NCI-H2029 treated with DMSO at 0.1 percent for 48 hours (cell line): ENCODE measurements around the gene TDG.
A peak's percentile ranks its signal among the peaks of the same experiment; 100 is the strongest.
"Not testable (repeated sequence)": the region's sequence is repeated elsewhere in the genome, so short reads cannot be mapped to it uniquely, and the experiment has no call there.

Source experiments
- DNase-seq: peaks from one replicate; lab custom pipeline; 2025; lab: John Stamatoyannopoulos, UW

The TDG gene

DNA sequence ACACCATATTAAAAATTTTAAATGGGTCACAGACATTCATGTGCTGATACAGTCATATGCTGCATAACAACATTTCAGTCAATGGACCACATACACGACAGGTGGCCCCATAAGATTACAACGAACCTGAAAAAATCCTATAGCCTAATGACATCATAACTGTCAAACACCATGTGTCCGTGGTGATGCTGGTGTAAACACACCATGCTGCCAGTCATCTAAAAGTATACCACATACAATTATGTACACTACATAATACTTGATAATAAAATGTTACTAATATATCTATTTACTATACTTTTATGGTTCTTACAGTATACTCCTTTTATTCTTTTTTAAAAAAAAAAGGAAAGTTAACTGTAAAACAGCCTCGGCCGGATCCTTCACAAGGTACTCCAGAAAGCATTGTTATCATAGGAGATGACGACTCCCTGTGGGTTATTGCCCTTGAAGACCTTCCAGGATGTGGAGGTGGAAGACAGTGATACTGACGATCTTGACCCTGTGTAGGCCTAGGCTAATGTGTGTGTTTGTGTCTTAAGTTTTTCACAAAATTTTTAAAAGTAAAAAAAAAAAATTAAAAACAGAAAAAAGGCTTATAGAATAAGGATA is 5.0 kb upstream of the TDG start:
- DNase-seq, result no peak

DNA sequence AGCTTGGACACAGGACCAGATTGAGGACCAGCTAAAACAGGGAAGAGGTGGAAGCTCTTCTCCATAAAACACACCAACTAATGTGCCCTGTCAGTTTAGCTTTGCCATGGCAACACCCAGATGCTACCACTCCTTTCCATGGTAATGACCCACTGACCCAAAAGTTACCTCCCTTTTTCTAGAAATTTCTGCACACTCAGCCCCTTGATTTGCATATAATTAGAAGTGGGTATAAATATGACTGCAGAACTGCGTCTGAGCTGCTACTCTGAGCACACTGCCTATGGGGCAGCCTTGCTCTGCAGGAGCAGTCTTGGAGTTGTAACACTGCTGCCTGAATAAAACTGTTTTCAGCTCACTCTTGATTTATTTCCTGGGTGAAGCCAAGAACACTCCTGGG is 3.2 kb upstream of the TDG start:
- DNase-seq, result no peak

GRCh38 chr12:103964805-103965204 is 867 bp upstream of the TDG start:
- DNase-seq, result no peak

DNA sequence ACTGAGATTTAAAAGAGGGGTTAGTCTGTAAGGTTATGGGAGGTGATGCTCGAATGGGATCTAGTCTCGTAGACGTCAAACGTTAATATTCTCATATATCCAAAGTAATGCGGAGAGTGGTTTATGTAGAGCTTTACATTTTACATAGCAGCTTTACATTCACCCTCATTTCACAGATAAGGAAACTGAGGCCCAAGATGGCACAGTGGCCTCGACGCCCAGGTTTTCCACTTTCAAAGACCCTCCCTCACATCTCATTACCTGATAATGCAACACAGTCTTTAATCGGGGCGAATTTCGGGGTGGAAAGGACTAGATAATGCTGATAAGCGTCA is 450 bp upstream of the TDG start:
- no peak for DNase-seq

DNA sequence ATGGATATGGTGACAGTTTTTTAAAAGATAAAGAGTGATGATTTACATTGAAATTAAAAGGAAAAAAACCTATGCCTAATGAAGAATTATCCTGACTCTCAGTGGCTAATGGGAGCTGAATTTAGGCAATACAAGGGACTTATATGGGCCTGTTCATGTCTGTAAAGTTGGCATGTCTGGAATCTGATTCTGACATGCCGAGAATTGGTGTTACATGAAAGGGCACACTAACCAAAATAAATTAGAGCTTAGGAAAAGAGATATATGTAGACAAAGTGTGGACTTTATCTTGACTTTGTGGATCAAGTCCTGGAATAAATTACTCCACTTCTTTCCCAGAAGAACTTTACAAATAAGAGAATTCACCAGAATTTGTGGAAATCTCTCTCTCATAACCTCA is 1.1 kb downstream of the TDG start:
- DNase-seq, result no peak

GRCh38 chr12:103969391-103969790 is 3.7 kb downstream of the TDG start:
- DNase-seq, result no peak

GRCh38 chr12:103973909-103974308 is 8.2 kb downstream of the TDG start:
- no peak for DNase-seq

GRCh38 chr12:103975368-103975767 is 9.7 kb downstream of the TDG start:
- DNase-seq, result no peak

- no peak for DNase-seq
Observed at GRCh38 chr12:103978384-103978982, 12.8 kb downstream of the TDG start.

- DNase-seq, result no peak
Observed at GRCh38 chr12:103986829-103987228, 21.2 kb downstream of the TDG start.

DNA sequence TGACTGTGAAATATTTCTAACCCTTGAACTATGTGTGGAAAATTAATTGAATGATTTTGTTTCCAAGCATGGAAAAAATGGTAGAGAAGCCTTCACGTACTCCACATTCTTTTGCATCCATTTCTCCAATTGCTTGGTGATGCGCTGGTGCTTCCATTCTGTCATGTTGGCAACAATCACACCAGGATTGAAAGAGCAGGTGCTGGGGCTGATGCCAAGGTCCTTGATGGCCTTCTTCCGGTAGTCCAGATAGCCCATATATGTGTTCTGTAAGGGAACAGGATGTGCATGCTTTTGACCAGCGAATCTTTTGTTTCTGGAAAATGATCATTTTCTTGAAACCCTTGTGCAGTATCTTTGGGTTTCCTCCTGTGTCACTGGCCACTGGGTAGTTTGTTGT is 28.6 kb downstream of the TDG start:
- peak; percentile 88 for DNase-seq

DNA sequence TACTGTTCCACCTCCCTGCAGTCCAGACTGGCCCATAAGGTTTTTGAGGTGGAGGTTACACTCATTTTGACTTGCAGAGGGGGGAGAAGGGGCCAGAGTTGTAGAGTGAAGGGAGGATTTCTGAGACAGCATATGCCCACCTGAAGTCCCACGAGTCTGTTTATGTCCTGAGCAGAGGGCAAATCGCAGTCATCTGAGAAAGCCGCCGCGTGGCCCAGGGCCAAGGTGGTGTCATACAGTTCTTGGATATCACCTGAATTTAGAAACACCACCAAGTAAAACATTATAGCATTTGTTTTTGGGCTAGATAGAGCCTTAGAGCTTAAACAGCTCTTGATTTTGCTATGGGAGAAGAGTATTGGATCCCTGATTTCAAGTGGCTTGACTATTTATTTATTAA is 30.9 kb downstream of the TDG start:
- DNase-seq, result no peak

DNA sequence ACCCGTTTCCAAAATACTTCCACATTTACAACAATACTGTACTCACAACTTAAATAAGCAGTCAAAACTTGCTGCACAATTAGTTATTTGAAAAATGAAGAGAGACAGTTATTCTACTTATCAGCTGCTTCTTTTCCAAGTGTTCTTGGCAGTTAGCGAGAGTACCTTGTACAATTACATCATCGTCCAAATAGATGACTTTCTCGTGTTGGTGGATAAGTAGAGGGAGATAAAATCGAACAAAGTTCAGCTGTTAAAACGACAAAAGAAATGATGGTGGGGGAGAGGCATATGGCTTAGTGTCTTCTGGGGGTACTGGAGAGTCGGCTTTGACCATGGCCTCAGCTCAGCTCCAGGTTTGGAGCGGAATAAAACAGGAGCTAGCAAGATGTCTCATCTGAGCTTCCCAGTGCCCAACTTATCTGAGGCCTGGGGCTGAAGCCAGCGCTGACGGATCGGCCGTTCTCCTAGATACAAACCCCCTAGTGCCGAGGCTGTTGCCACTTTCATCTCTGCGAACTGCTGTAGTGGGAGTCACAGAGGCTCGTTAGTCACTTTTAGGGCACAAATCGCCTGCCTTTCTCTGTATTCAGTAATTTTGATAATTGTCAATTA is 31.7 kb downstream of the TDG start:
- DNase-seq, result no peak

GRCh38 chr12:103998976-103999375 is 33.3 kb downstream of the TDG start:
- DNase-seq, result no peak

GRCh38 chr12:104000807-104001434 is 35.2 kb downstream of the TDG start:
- no peak for DNase-seq

DNA sequence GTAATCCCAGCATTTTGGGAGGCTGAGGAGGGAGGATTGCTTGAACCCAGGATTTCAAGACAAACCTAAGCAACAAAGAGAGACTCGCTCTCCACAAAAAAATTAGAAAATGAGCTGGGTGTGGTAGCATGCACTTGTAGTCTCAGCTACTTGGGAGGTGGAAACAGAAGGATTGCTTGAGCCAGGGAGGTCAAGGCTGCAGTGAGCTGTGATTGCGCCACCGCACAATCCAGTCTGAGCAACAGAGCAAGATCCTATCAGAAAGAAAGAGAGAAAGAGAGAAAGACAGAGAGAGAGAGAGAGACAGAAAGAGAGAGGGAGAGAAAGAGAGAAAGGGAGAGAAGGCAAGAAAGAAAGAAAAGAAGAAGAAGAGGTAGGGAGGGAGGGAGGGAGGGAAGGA is 37.0 kb downstream of the TDG start:
- no peak for DNase-seq

- DNase-seq, result no peak
Observed at GRCh38 chr12:104003596-104003995, 37.9 kb downstream of the TDG start.

- DNase-seq, result no peak
Observed at GRCh38 chr12:104006929-104007328, 41.3 kb downstream of the TDG start.

DNA sequence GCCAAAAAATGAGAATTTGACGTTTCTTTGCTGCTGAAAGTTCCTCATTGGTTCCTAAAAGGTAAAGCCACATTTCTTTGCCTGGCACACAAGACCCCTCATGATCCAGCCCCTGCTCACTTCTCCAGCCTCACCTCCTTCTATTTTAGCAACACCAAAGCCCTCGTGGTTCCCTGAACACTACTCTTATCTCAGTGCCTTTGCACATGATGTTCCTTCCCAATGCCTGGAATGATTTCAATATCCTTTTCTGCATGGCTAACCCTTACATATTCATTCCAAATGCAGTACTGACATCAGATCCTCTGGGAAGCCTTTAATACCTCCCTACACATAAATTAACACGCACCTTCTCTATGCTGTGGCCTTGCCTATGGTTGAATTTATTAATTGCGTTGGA is 44.4 kb downstream of the TDG start:
- DNase-seq, result no peak

- DNase-seq, result no peak
Observed at GRCh38 chr12:104010606-104011169, 45.0 kb downstream of the TDG start.

DNA sequence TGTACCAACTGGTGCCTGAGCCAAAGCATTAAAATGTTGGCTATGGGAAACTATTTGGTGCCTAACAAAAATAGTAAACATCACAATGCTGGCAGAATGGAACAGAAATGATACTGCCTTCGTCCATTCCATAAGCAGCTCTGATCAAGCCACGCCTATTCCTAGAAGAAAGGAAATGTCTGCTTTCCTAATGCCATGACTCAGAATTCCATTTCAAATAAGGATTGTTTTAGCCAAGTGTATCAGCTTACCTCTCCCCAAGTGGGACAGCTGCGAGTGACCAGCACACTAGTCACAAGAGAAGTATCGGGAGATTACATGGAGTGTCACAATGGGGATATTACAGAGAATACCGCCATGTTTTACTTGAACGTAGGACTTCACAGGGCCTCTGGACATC is 45.6 kb downstream of the TDG start:
- DNase-seq, result no peak

- no peak for DNase-seq
Observed at GRCh38 chr12:104012331-104012730, 46.7 kb downstream of the TDG start.

DNA sequence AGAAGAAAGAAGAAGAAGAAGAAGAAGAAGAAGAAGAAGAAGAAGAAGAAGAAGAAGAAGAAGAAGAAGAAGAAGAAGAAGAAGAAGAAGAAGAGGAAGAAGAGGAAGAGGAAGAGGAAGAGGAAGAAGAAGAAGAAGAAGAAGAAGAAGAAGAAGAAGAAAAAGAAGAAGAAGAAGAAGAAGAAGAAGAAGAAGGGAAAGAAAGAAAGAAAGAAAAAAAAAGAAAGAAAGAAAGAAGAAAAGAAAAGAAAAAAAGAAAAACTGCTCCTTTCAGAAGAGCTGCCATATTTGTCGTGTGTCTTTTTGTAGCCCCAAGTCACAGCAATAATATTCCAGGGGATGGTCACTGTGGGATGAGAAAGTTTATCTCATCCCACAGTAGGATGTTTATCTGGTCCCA is 56.2 kb downstream of the TDG start:
- DNase-seq, result not testable (repeated sequence)
